GM23338 (cell line): ENCODE data around the gene OIT3. TPM values are rescaled to one million over a fixed set of nuclear protein-coding genes. Genes with fewer than 3 reads are reported as not detected.

Experiments
- ATAC-seq: fragments of 200-7000 bp; cut with Tn5 transposase; 3 replicates; pipeline ENCODE4 v1.9.1; 2020
- DNase-seq: peaks from one replicate; pipeline ENCODE4 v3.0.0-alpha.2; 2015; ENCODE audit warnings: low spot score
- H2AFZ ChIP-seq: fragments of 200-600 bp; sonication (generic); 2 replicates; pipeline ENCODE4 v1.8.0; 2016; ENCODE audit warnings: antibody characterized with exemption, mild to moderate bottlenecking, moderate library complexity
- H3F3A ChIP-seq: fragments of 200-600 bp; sonication (generic); replicated peaks from 2 replicates; pipeline ENCODE4 v1.8.0; 2017; ENCODE audit warnings: antibody characterized with exemption, mixed run types, low read depth
- H3K27ac ChIP-seq: fragments of 200-600 bp; sonication (generic); 2 replicates; pipeline ENCODE4 v1.6.1; 2016; ENCODE audit warnings: low read depth
- H3K27me3 ChIP-seq: fragments of 200-600 bp; sonication (generic); 2 replicates; pipeline ENCODE4 v1.8.0; 2016; ENCODE audit warnings: mild to moderate bottlenecking, mixed run types, moderate library complexity; ENCODE audit not compliant: insufficient read depth
- H3K36me3 ChIP-seq: fragments of 200-600 bp; sonication (generic); 2 replicates; pipeline ENCODE4 v1.8.0; 2016; ENCODE audit warnings: mild to moderate bottlenecking; ENCODE audit not compliant: insufficient read depth
- H3K4me1 ChIP-seq: fragments of 200-600 bp; sonication (generic); 2 replicates; pipeline ENCODE4 v1.8.0; 2016; ENCODE audit warnings: mild to moderate bottlenecking, moderate library complexity; ENCODE audit not compliant: insufficient read depth
- H3K4me2 ChIP-seq: fragments of 200-600 bp; sonication (generic); 2 replicates; pipeline ENCODE4 v1.7.1; 2017; ENCODE audit warnings: mixed run types
- H3K4me3 ChIP-seq: fragments of 200-600 bp; sonication (generic); 2 replicates; pipeline ENCODE4 v1.6.1; 2016; ENCODE audit warnings: mixed run types
- H3K79me2 ChIP-seq: fragments of 200-600 bp; sonication (generic); replicated peaks from 2 replicates; pipeline ENCODE4 v1.8.0; 2017; ENCODE audit warnings: mild to moderate bottlenecking; ENCODE audit not compliant: insufficient read depth
- H3K9me2 ChIP-seq: fragments of 200-600 bp; sonication (generic); 2 replicates; pipeline ENCODE4 v1.8.0; 2017; ENCODE audit not compliant: insufficient read depth
- H4K20me1 ChIP-seq: fragments of 200-600 bp; sonication (generic); replicated peaks from 2 replicates; pipeline ENCODE4 v1.8.0; 2017; ENCODE audit warnings: mild to moderate bottlenecking; ENCODE audit not compliant: insufficient read depth
- H3K27ac Mint-ChIP-seq: 2 replicates; pipeline ENCODE4 v1.8.0; 2020; ENCODE audit warnings: inconsistent platforms, mild to moderate bottlenecking, moderate library complexity, mixed read lengths
- H3K27me3 Mint-ChIP-seq: 3 replicates; pipeline ENCODE4 v1.8.0; 2022; ENCODE audit warnings: low read depth, mild to moderate bottlenecking, moderate library complexity, mixed read lengths, inconsistent platforms; ENCODE audit not compliant: insufficient read depth, poor library complexity
- H3K36me3 Mint-ChIP-seq: 3 replicates; pipeline ENCODE4 v1.8.0; 2021; ENCODE audit warnings: low read depth, mild to moderate bottlenecking, inconsistent platforms, moderate library complexity, mixed read lengths
- H3K4me1 Mint-ChIP-seq: 3 replicates; pipeline ENCODE4 v1.8.0; 2020; ENCODE audit warnings: mild to moderate bottlenecking, inconsistent platforms, mixed read lengths
- H3K4me3 Mint-ChIP-seq: 3 replicates; pipeline ENCODE4 v1.8.0; 2021; ENCODE audit warnings: moderate library complexity, mild to moderate bottlenecking, inconsistent platforms, mixed read lengths
- H3K9me3 Mint-ChIP-seq: 3 replicates; pipeline ENCODE4 v1.8.0; 2020; ENCODE audit warnings: moderate library complexity, mild to moderate bottlenecking, inconsistent platforms, mixed read lengths
- EZH2 ChIP-seq: fragments of 200-600 bp; sonication (generic); IDR thresholded peaks from one replicate; pipeline ENCODE4 v1.8.0; 2017; ENCODE audit warnings: antibody characterized with exemption, mild to moderate bottlenecking, low read depth; ENCODE audit not compliant: unreplicated experiment
- EZH2phosphoT487 ChIP-seq: fragments of 200-600 bp; sonication (generic); IDR thresholded peaks from one replicate; pipeline ENCODE4 v1.8.1; 2018; ENCODE audit warnings: antibody characterized with exemption; ENCODE audit not compliant: unreplicated experiment
- JUNB ChIP-seq: IDR thresholded peaks from one replicate; pipeline ENCODE4 v1.6.1; 2016; ENCODE audit warnings: antibody characterized with exemption; ENCODE audit not compliant: unreplicated experiment
- NANOG ChIP-seq: IDR thresholded peaks from 2 replicates; pipeline ENCODE4 v1.6.1; 2016; ENCODE audit warnings: antibody characterized with exemption, borderline replicate concordance
- POLR2AphosphoS5 ChIP-seq: IDR thresholded peaks from 2 replicates; pipeline ENCODE4 v1.6.1; 2016; ENCODE audit warnings: antibody characterized with exemption, low read depth
- STAT1 ChIP-seq: IDR thresholded peaks from one replicate; pipeline ENCODE4 v1.6.1; 2016; ENCODE audit warnings: antibody characterized with exemption; ENCODE audit not compliant: unreplicated experiment
- ZNF114 ChIP-seq: fragments of 250-450 bp; sonication (Bioruptor Pico); IDR thresholded peaks from 2 replicates; pipeline ENCODE4 v1.5.0; 2020; ENCODE audit warnings: mild to moderate bottlenecking, moderate library complexity
- ZNF331 ChIP-seq: fragments of 250-450 bp; sonication (Bioruptor Pico); IDR thresholded peaks from 2 replicates; pipeline ENCODE4 v1.5.0; 2020; ENCODE audit warnings: low read depth, mild to moderate bottlenecking, moderate library complexity
- polyA plus RNA-seq: library from polyadenylated mRNA; unstranded; fragments of >200 nt; fragmentation: Nextera tagmentation; extraction: Ambion mirVana; gene quantifications from 2 replicates; pipeline ENCODE4 v1.2.1, GENCODE V29; 2016
- total RNA-seq: library from RNA; depleted of rRNA; stranded (reverse); fragments of >200 nt; shearing (Covaris generic); gene quantifications from 2 replicates; pipeline ENCODE4 v1.2.3, GENCODE V29; 2014
- TF ChIP-seq, protein P1 (sequence below): IDR thresholded peaks from 2 replicates; pipeline ENCODE4 v1.6.1; 2016; ENCODE audit warnings: antibody characterized with exemption
- TF ChIP-seq, protein P2 (sequence below): fragments of 250-450 bp; sonication (Bioruptor Pico); IDR thresholded peaks from 2 replicates; pipeline ENCODE4 v1.5.0; 2020; ENCODE audit warnings: mild to moderate bottlenecking, moderate library complexity
- TF ChIP-seq, protein P3 (sequence below), 2 experiments: fragments of 200-600 bp in 1 of 2; sonication (generic) in 1 of 2; conservative IDR thresholded peaks; 2 replicates each; pipeline versions ENCODE4 v1.5.1 to v1.6.1; 2016 to 2017; ENCODE audit warnings: antibody characterized with exemption in 2 of 2, low read depth in 2 of 2, mild to moderate bottlenecking in 2 of 2, moderate library complexity in 1 of 2

OIT3 gene
- total and polyA plus RNA-seq, 2 experiments from 2014 or later = not detected

DNA sequence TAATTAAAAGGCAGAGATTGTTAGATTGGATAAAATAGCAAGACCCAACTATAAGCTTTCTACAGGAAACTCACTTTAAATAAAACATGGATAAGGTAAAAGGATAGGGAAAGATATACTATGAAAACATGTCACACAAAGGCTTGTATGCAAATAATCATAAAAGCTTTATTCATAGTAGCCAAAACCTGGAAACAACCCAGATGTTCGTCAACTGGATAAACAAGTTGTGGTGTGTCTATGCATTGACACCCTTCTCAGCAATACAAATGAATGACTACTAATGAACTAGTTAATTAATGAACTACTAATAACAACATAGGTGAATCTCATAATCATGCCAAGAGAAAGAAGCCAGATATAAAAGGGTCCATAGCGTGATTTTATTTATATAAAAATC, 37.7 kb upstream of the OIT3 start:
- H3K27ac ChIP-seq = no peak overlapping the region
- H3K36me3 Mint-ChIP-seq = peaks cover 14% of the 10 kb centered on the region; the same call in 2 of the 3 replicates
- ATAC-seq (no peak), DNase-seq (no peak)
- H3K27me3 Mint-ChIP-seq = no peaks in the 10 kb centered on the region
- H3K79me2 ChIP-seq = no peaks in the 10 kb centered on the region
- H4K20me1 ChIP-seq = no peaks in the 10 kb centered on the region
- H3K27me3 ChIP-seq = no peaks in the 10 kb centered on the region
- no peaks in the 10 kb centered on the region for H3K4me1 Mint-ChIP-seq
- no peaks in the 10 kb centered on the region for H3K36me3 ChIP-seq
- H3K9me3 Mint-ChIP-seq = peaks cover 19% of the 10 kb centered on the region
- TF ChIP-seq, protein P1, sequence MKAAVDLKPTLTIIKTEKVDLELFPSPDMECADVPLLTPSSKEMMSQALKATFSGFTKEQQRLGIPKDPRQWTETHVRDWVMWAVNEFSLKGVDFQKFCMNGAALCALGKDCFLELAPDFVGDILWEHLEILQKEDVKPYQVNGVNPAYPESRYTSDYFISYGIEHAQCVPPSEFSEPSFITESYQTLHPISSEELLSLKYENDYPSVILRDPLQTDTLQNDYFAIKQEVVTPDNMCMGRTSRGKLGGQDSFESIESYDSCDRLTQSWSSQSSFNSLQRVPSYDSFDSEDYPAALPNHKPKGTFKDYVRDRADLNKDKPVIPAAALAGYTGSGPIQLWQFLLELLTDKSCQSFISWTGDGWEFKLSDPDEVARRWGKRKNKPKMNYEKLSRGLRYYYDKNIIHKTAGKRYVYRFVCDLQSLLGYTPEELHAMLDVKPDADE = no peak
- TF ChIP-seq EZH2phosphoT487 (no peak), STAT1 (no peak), NANOG (no peak)
- TF ChIP-seq, protein P2, sequence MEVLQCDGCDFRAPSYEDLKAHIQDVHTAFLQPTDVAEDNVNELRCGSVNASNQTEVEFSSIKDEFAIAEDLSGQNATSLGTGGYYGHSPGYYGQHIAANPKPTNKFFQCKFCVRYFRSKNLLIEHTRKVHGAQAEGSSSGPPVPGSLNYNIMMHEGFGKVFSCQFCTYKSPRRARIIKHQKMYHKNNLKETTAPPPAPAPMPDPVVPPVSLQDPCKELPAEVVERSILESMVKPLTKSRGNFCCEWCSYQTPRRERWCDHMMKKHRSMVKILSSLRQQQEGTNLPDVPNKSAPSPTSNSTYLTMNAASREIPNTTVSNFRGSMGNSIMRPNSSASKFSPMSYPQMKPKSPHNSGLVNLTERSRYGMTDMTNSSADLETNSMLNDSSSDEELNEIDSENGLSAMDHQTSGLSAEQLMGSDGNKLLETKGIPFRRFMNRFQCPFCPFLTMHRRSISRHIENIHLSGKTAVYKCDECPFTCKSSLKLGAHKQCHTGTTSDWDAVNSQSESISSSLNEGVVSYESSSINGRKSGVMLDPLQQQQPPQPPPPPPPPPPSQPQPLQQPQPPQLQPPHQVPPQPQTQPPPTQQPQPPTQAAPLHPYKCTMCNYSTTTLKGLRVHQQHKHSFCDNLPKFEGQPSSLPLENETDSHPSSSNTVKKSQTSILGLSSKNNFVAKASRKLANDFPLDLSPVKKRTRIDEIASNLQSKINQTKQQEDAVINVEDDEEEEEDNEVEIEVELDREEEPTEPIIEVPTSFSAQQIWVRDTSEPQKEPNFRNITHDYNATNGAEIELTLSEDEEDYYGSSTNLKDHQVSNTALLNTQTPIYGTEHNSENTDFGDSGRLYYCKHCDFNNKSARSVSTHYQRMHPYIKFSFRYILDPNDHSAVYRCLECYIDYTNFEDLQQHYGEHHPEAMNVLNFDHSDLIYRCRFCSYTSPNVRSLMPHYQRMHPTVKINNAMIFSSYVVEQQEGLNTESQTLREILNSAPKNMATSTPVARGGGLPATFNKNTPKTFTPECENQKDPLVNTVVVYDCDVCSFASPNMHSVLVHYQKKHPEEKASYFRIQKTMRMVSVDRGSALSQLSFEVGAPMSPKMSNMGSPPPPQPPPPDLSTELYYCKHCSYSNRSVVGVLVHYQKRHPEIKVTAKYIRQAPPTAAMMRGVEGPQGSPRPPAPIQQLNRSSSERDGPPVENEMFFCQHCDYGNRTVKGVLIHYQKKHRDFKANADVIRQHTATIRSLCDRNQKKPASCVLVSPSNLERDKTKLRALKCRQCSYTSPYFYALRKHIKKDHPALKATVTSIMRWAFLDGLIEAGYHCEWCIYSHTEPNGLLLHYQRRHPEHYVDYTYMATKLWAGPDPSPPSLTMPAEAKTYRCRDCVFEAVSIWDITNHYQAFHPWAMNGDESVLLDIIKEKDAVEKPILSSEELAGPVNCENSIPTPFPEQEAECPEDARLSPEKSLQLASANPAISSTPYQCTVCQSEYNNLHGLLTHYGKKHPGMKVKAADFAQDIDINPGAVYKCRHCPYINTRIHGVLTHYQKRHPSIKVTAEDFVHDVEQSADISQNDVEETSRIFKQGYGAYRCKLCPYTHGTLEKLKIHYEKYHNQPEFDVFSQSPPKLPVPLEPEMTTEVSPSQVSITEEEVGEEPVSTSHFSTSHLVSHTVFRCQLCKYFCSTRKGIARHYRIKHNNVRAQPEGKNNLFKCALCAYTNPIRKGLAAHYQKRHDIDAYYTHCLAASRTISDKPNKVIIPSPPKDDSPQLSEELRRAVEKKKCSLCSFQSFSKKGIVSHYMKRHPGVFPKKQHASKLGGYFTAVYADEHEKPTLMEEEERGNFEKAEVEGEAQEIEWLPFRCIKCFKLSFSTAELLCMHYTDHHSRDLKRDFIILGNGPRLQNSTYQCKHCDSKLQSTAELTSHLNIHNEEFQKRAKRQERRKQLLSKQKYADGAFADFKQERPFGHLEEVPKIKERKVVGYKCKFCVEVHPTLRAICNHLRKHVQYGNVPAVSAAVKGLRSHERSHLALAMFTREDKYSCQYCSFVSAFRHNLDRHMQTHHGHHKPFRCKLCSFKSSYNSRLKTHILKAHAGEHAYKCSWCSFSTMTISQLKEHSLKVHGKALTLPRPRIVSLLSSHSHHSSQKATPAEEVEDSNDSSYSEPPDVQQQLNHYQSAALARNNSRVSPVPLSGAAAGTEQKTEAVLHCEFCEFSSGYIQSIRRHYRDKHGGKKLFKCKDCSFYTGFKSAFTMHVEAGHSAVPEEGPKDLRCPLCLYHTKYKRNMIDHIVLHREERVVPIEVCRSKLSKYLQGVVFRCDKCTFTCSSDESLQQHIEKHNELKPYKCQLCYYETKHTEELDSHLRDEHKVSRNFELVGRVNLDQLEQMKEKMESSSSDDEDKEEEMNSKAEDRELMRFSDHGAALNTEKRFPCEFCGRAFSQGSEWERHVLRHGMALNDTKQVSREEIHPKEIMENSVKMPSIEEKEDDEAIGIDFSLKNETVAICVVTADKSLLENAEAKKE (CRISPR knock-in tag) = no peak
- no peak overlapping the region for H3K4me3 Mint-ChIP-seq
- H3K4me3 ChIP-seq = no peak overlapping the region
- no peaks in the 10 kb centered on the region for H3F3A ChIP-seq
- H3K4me1 ChIP-seq = no peaks in the 10 kb centered on the region
- H3K9me2 ChIP-seq = no peaks in the 10 kb centered on the region
- no peak overlapping the region for H2AFZ ChIP-seq
- H3K27ac Mint-ChIP-seq = no peak overlapping the region
- no peak overlapping the region for H3K4me2 ChIP-seq

DNA sequence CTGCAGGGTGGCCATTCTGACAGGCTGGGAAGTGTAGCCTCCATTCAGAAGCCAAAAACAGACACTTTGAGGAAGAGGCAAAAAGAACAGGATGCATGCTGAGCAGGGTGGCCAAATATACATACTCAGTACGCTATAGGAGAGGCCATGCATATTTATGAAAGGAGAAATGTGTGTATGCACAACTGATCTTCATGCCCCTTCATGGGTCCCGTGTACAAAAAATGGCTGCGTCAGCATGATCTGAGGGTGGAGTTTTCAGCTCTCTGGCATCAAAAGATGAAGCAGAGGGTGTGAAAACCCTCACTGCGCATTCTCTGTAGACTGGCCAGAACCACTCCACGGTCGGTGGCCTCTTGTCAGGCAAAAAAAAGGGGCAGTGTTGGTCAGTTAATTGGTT, 35.5 kb upstream of the OIT3 start:
- H3K27me3 Mint-ChIP-seq = peaks cover 3% of the 10 kb centered on the region
- H3K4me1 Mint-ChIP-seq = no peaks in the 10 kb centered on the region
- Histone ChIP-seq H3K27ac (no peak overlapping the region), H3K4me1 (no peaks in the 10 kb centered on the region), H3K9me2 (no peaks in the 10 kb centered on the region), H4K20me1 (no peaks in the 10 kb centered on the region), H2AFZ (no peak overlapping the region), H3K4me3 (no peak overlapping the region), H3F3A (no peaks in the 10 kb centered on the region), H3K79me2 (no peaks in the 10 kb centered on the region), H3K4me2 (no peak overlapping the region), H3K27me3 (no peaks in the 10 kb centered on the region), H3K36me3 (no peaks in the 10 kb centered on the region)
- H3K27ac Mint-ChIP-seq = no peak overlapping the region
- peaks cover 5% of the 10 kb centered on the region; the same call in 2 of the 3 replicates for H3K9me3 Mint-ChIP-seq
- DNase-seq = no peak
- H3K4me3 Mint-ChIP-seq = no peak overlapping the region
- ATAC-seq = no peak
- peaks cover 6% of the 10 kb centered on the region; the same call in 1 of the 3 replicates for H3K36me3 Mint-ChIP-seq
- TF ChIP-seq ZNF331 (CRISPR knock-in tag) (no peak), ZNF114 (CRISPR knock-in tag) (no peak), EZH2 (no peak), JUNB (no peak), POLR2AphosphoS5 (no peak)
- TF ChIP-seq, protein P3, sequence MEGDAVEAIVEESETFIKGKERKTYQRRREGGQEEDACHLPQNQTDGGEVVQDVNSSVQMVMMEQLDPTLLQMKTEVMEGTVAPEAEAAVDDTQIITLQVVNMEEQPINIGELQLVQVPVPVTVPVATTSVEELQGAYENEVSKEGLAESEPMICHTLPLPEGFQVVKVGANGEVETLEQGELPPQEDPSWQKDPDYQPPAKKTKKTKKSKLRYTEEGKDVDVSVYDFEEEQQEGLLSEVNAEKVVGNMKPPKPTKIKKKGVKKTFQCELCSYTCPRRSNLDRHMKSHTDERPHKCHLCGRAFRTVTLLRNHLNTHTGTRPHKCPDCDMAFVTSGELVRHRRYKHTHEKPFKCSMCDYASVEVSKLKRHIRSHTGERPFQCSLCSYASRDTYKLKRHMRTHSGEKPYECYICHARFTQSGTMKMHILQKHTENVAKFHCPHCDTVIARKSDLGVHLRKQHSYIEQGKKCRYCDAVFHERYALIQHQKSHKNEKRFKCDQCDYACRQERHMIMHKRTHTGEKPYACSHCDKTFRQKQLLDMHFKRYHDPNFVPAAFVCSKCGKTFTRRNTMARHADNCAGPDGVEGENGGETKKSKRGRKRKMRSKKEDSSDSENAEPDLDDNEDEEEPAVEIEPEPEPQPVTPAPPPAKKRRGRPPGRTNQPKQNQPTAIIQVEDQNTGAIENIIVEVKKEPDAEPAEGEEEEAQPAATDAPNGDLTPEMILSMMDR (conservative IDR thresholded peaks at IDR 0.05; ENCODE audit: low read depth in 2 of 2) = no peak
